Kidney epithelial cell (primary cell): ENCODE results near the gene ARL5C. TPM values are rescaled to one million over a fixed set of nuclear protein-coding genes. Genes with fewer than 3 reads are reported as not detected.

Experiments
- DNase-seq: peaks from one replicate; pipeline ENCODE4 v3.0.0-alpha.2; 2010; ENCODE audit warnings: low read depth
- H3K27me3 ChIP-seq: 2 replicates; pipeline ENCODE4 v1.6.0; 2011; ENCODE audit warnings: low read length; ENCODE audit not compliant: control insufficient read depth, insufficient read depth
- H3K36me3 ChIP-seq: 2 replicates; pipeline ENCODE4 v1.5.1; 2011; ENCODE audit warnings: low read length; ENCODE audit not compliant: control insufficient read depth, insufficient read depth
- H3K4me3 ChIP-seq: 2 replicates; pipeline ENCODE4 v1.5.1; 2011; ENCODE audit warnings: low read depth, mild to moderate bottlenecking, control low read depth, low read length
- total RNA-seq: library from RNA; depleted of rRNA; stranded (reverse); fragments of >200 nt; gene quantifications from 2 replicates; pipeline ENCODE4 v1.2.3, GENCODE V29; 2015
- TF ChIP-seq, protein P1 (sequence below): IDR thresholded peaks from 2 replicates; pipeline ENCODE4 v1.5.1; 2011; ENCODE audit warnings: mild to moderate bottlenecking, moderate library complexity, low read length, control low read depth, inconsistent platforms; ENCODE audit not compliant: insufficient read depth, poor library complexity, severe bottlenecking

Gene ARL5C
- total RNA-seq, 1 donor from 2014 or later = not detected

DNA sequence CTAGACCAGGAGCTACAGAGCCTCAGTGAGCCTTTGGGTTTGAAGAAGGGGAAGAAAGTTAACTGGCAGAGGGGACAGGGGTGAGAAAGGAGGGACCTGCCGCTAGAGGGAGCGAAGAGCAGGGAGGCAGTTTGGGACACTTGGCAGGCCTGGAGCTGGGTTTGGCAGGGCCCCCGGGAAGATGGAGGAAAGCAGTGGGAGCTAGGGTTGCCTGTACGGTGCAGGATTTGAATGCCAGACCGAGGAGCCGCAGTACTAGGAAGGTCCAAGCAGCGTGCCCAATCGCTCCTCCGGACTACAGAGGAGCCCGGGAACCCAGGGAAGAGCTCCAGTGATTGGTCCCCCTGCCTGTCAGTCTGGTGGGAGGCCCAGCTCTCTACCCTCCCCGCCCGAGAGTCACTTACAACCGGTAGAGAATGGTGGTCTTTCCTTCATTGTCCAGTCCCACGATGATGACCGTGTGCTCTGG is 1.3 kb downstream of the ARL5C start:
- TF ChIP-seq, protein P1, sequence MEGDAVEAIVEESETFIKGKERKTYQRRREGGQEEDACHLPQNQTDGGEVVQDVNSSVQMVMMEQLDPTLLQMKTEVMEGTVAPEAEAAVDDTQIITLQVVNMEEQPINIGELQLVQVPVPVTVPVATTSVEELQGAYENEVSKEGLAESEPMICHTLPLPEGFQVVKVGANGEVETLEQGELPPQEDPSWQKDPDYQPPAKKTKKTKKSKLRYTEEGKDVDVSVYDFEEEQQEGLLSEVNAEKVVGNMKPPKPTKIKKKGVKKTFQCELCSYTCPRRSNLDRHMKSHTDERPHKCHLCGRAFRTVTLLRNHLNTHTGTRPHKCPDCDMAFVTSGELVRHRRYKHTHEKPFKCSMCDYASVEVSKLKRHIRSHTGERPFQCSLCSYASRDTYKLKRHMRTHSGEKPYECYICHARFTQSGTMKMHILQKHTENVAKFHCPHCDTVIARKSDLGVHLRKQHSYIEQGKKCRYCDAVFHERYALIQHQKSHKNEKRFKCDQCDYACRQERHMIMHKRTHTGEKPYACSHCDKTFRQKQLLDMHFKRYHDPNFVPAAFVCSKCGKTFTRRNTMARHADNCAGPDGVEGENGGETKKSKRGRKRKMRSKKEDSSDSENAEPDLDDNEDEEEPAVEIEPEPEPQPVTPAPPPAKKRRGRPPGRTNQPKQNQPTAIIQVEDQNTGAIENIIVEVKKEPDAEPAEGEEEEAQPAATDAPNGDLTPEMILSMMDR = peak; percentile 88
- Histone ChIP-seq H3K27me3 (peaks cover 40% of the 10 kb centered on the region), H3K4me3 (peak overlapping the region; percentile 43)

DNA sequence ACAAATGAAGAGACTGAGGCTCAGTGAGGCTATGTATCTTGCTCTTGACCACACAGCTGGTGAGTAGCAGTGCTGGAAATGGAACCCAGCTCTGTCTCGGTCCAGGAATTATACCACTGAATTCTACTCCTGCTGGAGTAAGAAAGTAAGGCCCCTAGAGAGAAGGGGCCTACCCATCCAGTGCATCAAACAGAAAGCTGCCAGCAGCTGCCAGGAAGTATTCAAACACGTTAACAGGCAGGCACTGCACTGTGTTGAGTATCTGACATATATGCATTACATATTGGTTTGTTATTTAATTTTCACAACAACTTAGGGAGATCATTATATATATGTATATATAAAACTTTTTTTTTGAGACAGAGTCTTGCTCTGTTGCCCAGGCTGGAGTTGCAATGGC is 4.0 kb downstream of the ARL5C start:
- Histone ChIP-seq H3K27me3 (peaks cover 29% of the 10 kb centered on the region), H3K36me3 (no peaks in the 10 kb centered on the region), H3K4me3 (no peak overlapping the region)
- TF ChIP-seq, protein P1 = no peak
- no peak for DNase-seq

More for the DNA sequence above, 1.3 kb downstream of the ARL5C start:
- no peak for DNase-seq
- no peaks in the 10 kb centered on the region for H3K36me3 ChIP-seq

DNA sequence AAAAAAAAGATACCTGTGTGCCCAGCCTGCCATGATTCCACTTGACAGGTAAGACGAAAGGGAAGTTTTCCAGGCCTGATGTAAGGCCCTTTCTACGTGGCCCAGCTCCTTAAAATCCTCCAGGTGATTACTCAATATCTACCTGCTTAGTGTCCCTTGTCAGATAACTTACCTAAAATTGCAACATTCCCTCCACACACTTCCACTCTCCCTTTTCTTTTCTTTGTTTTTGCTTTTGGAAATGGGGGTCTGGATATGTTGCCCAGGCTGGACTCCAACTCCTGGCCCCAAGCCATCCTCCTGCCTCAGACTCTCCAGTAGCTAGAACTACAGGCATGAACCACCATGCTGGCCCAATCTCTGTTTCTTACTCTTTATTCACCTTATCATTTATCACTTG is 7.3 kb downstream of the ARL5C start:
- Histone ChIP-seq H3K27me3 (peaks cover 8% of the 10 kb centered on the region), H3K4me3 (no peak overlapping the region), H3K36me3 (no peaks in the 10 kb centered on the region)
- TF ChIP-seq, protein P1 = no peak
- DNase-seq = no peak

DNA sequence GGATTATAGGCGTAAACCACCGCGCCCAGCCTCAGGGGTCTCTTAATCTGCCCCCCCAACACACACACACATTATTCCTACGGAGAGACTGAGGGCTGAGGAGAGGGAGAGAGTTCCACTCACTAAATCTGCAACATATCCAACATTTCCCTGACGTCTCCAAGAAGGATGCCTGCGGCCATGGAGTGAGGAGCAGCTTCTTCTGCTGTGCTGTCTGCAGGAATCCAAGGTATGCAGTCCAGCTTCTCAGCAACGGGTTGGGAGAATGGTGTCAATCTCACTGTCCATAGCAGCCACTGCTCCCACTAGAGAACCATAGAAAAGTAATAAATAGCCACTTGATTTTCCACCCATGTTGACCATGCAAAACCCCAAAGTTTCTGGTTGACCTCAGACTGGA is 9.5 kb downstream of the ARL5C start:
- no peak for DNase-seq
- Histone ChIP-seq H3K4me3 (no peak overlapping the region), H3K27me3 (peaks cover 15% of the 10 kb centered on the region), H3K36me3 (no peaks in the 10 kb centered on the region)
- TF ChIP-seq, protein P1 = no peak

DNA sequence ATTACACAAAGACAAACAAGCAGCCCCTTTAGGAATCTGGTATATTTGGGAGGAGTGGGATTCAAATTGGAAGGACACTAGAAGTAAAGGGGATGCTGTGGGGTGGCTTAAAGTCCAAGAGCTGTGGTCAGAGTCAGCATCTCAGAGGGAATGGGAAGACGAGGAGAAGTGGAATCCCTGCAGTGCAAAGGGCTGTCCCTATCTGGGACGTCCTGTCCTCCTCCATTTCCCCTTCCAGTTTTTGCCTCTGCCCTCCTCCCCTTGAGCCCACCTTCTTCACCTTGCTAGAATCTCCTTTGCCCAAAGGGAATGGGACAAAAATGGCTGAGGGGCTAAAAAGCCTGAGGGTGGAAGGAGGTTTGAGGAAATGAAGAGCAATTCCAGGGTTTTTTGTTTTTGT is 10.3 kb downstream of the ARL5C start:
- no peak overlapping the region for H3K4me3 ChIP-seq
- no peak for DNase-seq
- H3K27me3 ChIP-seq = peaks cover 21% of the 10 kb centered on the region
- TF ChIP-seq, protein P1 = no peak
- H3K36me3 ChIP-seq = no peaks in the 10 kb centered on the region

DNA sequence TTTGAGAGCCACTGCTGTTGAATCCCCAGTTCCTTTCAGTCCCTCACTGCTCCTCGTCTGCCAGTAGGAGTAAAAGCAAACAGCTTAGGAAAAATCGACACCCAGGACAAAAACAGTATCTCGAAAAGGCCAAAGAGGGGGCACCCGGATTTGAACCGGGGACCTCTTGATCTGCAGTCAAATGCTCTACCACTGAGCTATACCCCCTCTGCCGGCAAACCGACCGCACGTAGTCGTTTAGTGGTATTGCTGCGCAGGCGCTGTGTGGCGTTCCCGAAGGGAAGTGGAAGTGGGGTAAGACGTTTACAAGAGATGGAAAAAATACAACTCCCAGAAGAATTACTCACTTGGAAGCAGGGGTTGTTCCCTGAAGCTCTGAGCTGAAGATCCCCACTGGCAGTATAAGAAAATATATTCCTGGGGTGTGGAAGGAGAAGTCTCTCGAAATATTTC is 12.3 kb downstream of the ARL5C start:
- H3K36me3 ChIP-seq = no peaks in the 10 kb centered on the region
- DNase-seq = no peak
- H3K27me3 ChIP-seq = peaks cover 36% of the 10 kb centered on the region
- peak overlapping the region; percentile 79 for H3K4me3 ChIP-seq
- TF ChIP-seq, protein P1 = no peak
